HCT116 (cell line): ENCODE data around the gene HSPA2. TPM values are rescaled to one million over a fixed set of nuclear protein-coding genes. Genes with fewer than 3 reads are reported as not detected.

Experiments
- ATAC-seq: fragments of 200-7000 bp; cut with Tn5 transposase; 2 replicates; pipeline ENCODE4 v1.9.1; 2020; ENCODE audit warnings: mild to moderate bottlenecking, moderate library complexity
- BruUV-seq: library from RNA; stranded (reverse); fragments of 400-500 nt; replicated peaks from 2 replicates; lab custom pipeline; 2021; lab: Mats Ljungman, UMichigan
- CTCF ChIA-PET: fragments of 300-600 bp; sonication (Branson Sonifier 250); formaldehyde crosslinking; loops from one replicate; lab custom pipeline; 2021; ENCODE audit warnings: antibody characterized with exemption; lab: Charles Lee
- POLR2A ChIA-PET: fragments of 300-600, 350-600 bp; sonication (Branson Sonifier 250); formaldehyde crosslinking; loops from one replicate; lab custom pipeline; 2021; ENCODE audit warnings: antibody characterized with exemption; lab: Charles Lee
- RAD21 ChIA-PET, 2 experiments: fragments of 300-600 bp; sonication (Branson Sonifier 250); formaldehyde crosslinking; loops; one replicate each; lab custom pipeline; 2023; ENCODE audit warnings: low total read pairs in 2 of 2; ENCODE audit not compliant: uncharacterized antibody in 2 of 2, unreplicated experiment in 2 of 2, low non-redundant PET in 1 of 2; lab: Charles Lee
- DNase-seq: peaks from one replicate; pipeline ENCODE4 v3.0.0-alpha.2; 2010; ENCODE audit warnings: low read depth, low spot score
- H2AFZ ChIP-seq: fragments of 200-600 bp; shearing (Covaris generic), sonication (generic); 2 replicates; pipeline ENCODE4 v1.6.1; 2017; ENCODE audit warnings: low read depth, mixed run types, mixed read lengths, antibody characterized with exemption, low read length; ENCODE audit not compliant: poor library complexity, severe bottlenecking
- H3K27ac ChIP-seq: 2 replicates; pipeline ENCODE4 v1.5.1; 2012; ENCODE audit warnings: low read depth, low read length
- H3K27me3 ChIP-seq: fragments of 200-600 bp; sonication (generic); 2 replicates; pipeline ENCODE4 v1.6.1; 2016; ENCODE audit warnings: mixed run types, low read length, mixed read lengths; ENCODE audit not compliant: insufficient read depth
- H3K36me3 ChIP-seq, 2 experiments: fragments of 200-500 bp in 1 of 2; fragments of 200-600 bp in 1 of 2; sonication (Bioruptor generic) in 1 of 2; sonication (generic) in 1 of 2; 2 replicates each; pipeline versions ENCODE4 v1.5.1 to v1.6.1; 2014 to 2016; ENCODE audit warnings: low read length in 2 of 2, inconsistent platforms in 1 of 2, mixed read lengths in 1 of 2, mixed run types in 1 of 2; ENCODE audit not compliant: insufficient read depth in 2 of 2, control insufficient read depth in 1 of 2
- H3K4me1 ChIP-seq, 2 experiments: fragments of 200-600 bp in 1 of 2; sonication (generic) in 1 of 2; 2 replicates each; pipeline versions ENCODE4 v1.5.1 to v1.6.1; 2012 to 2017; ENCODE audit warnings: low read length in 2 of 2, inconsistent platforms in 1 of 2, mild to moderate bottlenecking in 1 of 2, mixed read lengths in 1 of 2, mixed run types in 1 of 2, moderate library complexity in 1 of 2; ENCODE audit not compliant: insufficient read depth in 2 of 2, control insufficient read depth in 1 of 2
- H3K4me2 ChIP-seq: fragments of 200-600 bp; sonication (generic); 2 replicates; pipeline ENCODE4 v1.6.1; 2017; ENCODE audit warnings: mixed run types, low read length, mixed read lengths
- H3K4me3 ChIP-seq, 2 experiments: fragments of 200-600 bp in 1 of 2; sonication (generic) in 1 of 2; replicated peaks in 1 of 2; 2 replicates each; pipeline ENCODE4 v1.5.1; 2011 to 2016; ENCODE audit warnings: low read length in 2 of 2, control low read depth in 1 of 2, low read depth in 1 of 2, mild to moderate bottlenecking in 1 of 2, mixed read lengths in 1 of 2, mixed run types in 1 of 2
- H3K79me2 ChIP-seq: fragments of 200-600 bp; sonication (generic); 2 replicates; pipeline ENCODE4 v1.6.1; 2017; ENCODE audit warnings: mild to moderate bottlenecking, mixed run types, low read length, moderate library complexity, mixed read lengths; ENCODE audit not compliant: insufficient read depth
- H3K9ac ChIP-seq: fragments of 200-600 bp; sonication (generic); 2 replicates; pipeline ENCODE4 v1.6.1; 2016; ENCODE audit warnings: low read length, mixed read lengths
- H3K9me2 ChIP-seq: fragments of 200-600 bp; sonication (generic), shearing (Covaris generic); 2 replicates; pipeline ENCODE4 v1.6.1; 2017; ENCODE audit warnings: mixed run types, mild to moderate bottlenecking, moderate library complexity; ENCODE audit not compliant: insufficient read depth
- H3K9me3 ChIP-seq, 2 experiments: fragments of 200-500 bp in 1 of 2; fragments of 200-600 bp in 1 of 2; sonication (Bioruptor generic) in 1 of 2; sonication (generic) in 1 of 2; 2 replicates each; pipeline ENCODE4 v1.6.1; 2014 to 2017; ENCODE audit warnings: low read length in 2 of 2, mixed read lengths in 2 of 2, inconsistent platforms in 1 of 2, low read depth in 1 of 2, mild to moderate bottlenecking in 1 of 2, mixed run types in 1 of 2, moderate library complexity in 1 of 2; ENCODE audit not compliant: control insufficient read depth in 1 of 2, insufficient read depth in 1 of 2
- H4K20me1 ChIP-seq: fragments of 200-600 bp; sonication (generic), shearing (Covaris generic); 2 replicates; pipeline ENCODE4 v1.6.1; 2017; ENCODE audit warnings: mixed run types, mild to moderate bottlenecking, moderate library complexity; ENCODE audit not compliant: insufficient read depth
- CBX3 ChIP-seq: IDR thresholded peaks from 2 replicates; pipeline ENCODE4 v1.6.1; 2012; ENCODE audit warnings: low read depth
- EGR1 ChIP-seq: IDR thresholded peaks from 2 replicates; pipeline ENCODE4 v1.6.1; 2012; ENCODE audit warnings: low read depth
- ELF1 ChIP-seq: IDR thresholded peaks from 2 replicates; pipeline ENCODE4 v1.6.1; 2012; ENCODE audit warnings: low read depth, borderline replicate concordance
- SP1 ChIP-seq: IDR thresholded peaks from 2 replicates; pipeline ENCODE4 v1.6.1; 2012; ENCODE audit warnings: low read depth
- intact Hi-C: fragments of 100-400 bp; cut with micrococcal nuclease; formaldehyde crosslinking; loops from 2 replicates; pipeline ENCODE4 v1.10.0; 2022
- total RNA-seq: library from RNA; stranded (reverse); gene quantifications from one replicate; pipeline ENCODE4 v1.2.1, GENCODE V29; 2021; ENCODE audit not compliant: unreplicated experiment
- TF ChIP-seq, protein P1 (sequence below), 3 experiments: fragments of 200-600 bp in 1 of 3; sonication (generic) in 1 of 3; IDR thresholded peaks in 2 of 3; conservative IDR thresholded peaks in 1 of 3; 2 replicates each; pipeline ENCODE4 v1.5.1; 2012 to 2017; ENCODE audit warnings: low read depth in 2 of 3, low read length in 2 of 3, antibody characterized with exemption in 1 of 3, borderline replicate concordance in 1 of 3, control low read depth in 1 of 3, mild to moderate bottlenecking in 1 of 3, mixed read lengths in 1 of 3, mixed run types in 1 of 3, moderate library complexity in 1 of 3; ENCODE audit not compliant: insufficient read depth in 1 of 3

HSPA2 gene
- total RNA-seq, 1 experiment from 2014 or later, result 2.5 TPM

DNA sequence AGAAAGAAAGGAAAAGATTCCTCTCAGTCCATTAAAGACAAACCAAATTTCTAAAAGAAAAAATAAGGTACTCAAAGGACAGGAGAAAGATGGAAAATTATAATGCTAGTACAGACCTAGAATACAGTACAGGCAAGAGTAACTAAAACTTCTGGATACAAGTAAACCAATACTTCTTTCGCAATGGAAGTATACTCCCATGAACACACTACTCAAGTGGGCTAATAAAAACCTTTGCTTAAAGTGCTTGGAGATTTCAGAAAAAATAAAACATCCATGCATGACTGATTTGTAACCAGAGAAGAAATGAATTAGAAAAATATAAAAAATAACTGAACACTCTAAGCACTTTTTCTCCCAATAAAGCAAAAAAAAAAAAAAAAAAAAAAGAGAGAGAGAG, 40.5 kb upstream of the HSPA2 start:
- Histone ChIP-seq H3K36me3 (peaks cover 0 to 8% of the 10 kb centered on the region in 2 experiments; a peak in 3 of 4 replicates), H3K9ac (no peak overlapping the region), H3K4me1 (peaks cover 26 to 30% of the 10 kb centered on the region in 2 experiments), H3K27ac (no peak overlapping the region), H2AFZ (no peak overlapping the region), H3K79me2 (peaks cover 57% of the 10 kb centered on the region), H3K4me2 (no peak overlapping the region), H4K20me1 (no peaks in the 10 kb centered on the region), H3K27me3 (no peaks in the 10 kb centered on the region), H3K9me2 (no peaks in the 10 kb centered on the region), H3K9me3 (no peaks in the 10 kb centered on the region), H3K4me3 (no peak overlapping the region)
- TF ChIP-seq ELF1, result no peak
- no peak for TF ChIP-seq SP1
- RAD21 ChIA-PET, result no interaction called here
- POLR2A ChIA-PET, result no interaction called here
- DNase-seq (no peak), ATAC-seq (no peak)
- CTCF ChIA-PET, result no interaction called here
- intact Hi-C loops, result no loop called here
- no TSS peak for BruUV-seq

DNA sequence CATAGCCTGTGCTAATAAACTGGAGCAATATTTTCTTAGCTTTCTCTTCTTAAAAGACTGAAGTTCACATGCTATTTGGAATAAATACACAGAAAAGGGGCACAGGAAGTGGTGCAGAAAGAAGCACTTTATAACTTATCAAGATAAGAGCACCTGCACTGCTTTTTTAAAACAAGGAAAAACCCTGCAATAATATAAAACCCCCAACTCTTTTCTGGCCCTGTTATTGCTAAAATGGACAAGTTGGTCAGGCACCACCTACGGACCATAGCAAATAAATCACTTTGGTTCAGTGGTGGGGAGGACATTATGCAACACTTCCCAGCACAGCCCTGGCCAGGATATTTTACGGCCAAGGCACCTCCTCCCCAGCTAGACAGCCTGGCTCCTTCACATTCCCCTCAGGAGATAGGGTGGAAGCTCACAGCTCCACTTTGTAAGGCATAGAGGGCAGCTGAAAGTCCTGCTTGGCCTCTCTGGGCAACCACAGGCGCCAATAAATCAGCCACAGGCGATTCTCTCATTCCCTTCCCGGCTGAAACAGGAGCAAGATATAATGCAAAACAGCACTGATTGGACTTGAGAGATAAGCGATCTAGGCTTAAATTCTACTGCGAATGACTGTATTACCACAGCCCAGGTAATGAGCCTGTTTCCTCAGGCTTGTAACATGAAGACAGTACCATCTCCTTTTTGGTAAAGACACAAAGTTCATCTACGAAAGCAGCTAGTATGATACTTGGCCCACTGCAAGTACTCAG, 39.0 kb upstream of the HSPA2 start:
- CTCF ChIA-PET, result interaction anchor here (3.2 kb wide), 1 partner anchor 10 kb away, joined by 9 read pairs; no protein-coding TSS in a partner anchor
- peaks cover 0 to 5% of the 10 kb centered on the region in 2 experiments; a peak in 1 of 4 replicates for H3K36me3 ChIP-seq
- H3K9me2 ChIP-seq, result no peaks in the 10 kb centered on the region
- H4K20me1 ChIP-seq, result no peaks in the 10 kb centered on the region
- TF ChIP-seq, protein P1, sequence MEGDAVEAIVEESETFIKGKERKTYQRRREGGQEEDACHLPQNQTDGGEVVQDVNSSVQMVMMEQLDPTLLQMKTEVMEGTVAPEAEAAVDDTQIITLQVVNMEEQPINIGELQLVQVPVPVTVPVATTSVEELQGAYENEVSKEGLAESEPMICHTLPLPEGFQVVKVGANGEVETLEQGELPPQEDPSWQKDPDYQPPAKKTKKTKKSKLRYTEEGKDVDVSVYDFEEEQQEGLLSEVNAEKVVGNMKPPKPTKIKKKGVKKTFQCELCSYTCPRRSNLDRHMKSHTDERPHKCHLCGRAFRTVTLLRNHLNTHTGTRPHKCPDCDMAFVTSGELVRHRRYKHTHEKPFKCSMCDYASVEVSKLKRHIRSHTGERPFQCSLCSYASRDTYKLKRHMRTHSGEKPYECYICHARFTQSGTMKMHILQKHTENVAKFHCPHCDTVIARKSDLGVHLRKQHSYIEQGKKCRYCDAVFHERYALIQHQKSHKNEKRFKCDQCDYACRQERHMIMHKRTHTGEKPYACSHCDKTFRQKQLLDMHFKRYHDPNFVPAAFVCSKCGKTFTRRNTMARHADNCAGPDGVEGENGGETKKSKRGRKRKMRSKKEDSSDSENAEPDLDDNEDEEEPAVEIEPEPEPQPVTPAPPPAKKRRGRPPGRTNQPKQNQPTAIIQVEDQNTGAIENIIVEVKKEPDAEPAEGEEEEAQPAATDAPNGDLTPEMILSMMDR (IDR thresholded peaks at IDR 0.05 in 2 of 3, conservative IDR thresholded peaks at IDR 0.05 in 1 of 3; ENCODE audit: borderline replicate concordance in 1 of 3, insufficient read depth in 1 of 3, low read depth in 2 of 3, low read length in 2 of 3), result no peak
- TF ChIP-seq SP1, result no peak
- TF ChIP-seq EGR1, result no peak
- no peak for TF ChIP-seq CBX3
- no peak for TF ChIP-seq ELF1
- TF ChIP-seq, all 23 proteins: peak for 0
- no peak overlapping the region for H2AFZ ChIP-seq
- no peak for ATAC-seq
- H3K27ac ChIP-seq, result peak overlapping the region; percentile 95
- DNase-seq, result no peak
- peak overlapping the region; percentile 85 for H3K9ac ChIP-seq
- H3K27me3 ChIP-seq, result no peaks in the 10 kb centered on the region
- H3K4me3 ChIP-seq, result peak overlapping the region; percentile 74 to 97
- RAD21 ChIA-PET, result no interaction called here
- TSS peak; percentile 42 for BruUV-seq
- H3K79me2 ChIP-seq, result peaks cover 71% of the 10 kb centered on the region
- H3K9me3 ChIP-seq, result no peaks in the 10 kb centered on the region
- H3K4me2 ChIP-seq, result peak overlapping the region; percentile 89
- H3K4me1 ChIP-seq, result peaks cover 30 to 40% of the 10 kb centered on the region in 2 experiments
- POLR2A ChIA-PET, result no interaction called here
- intact Hi-C loops, result no loop called here
